ENCODE results near the gene OPRM1. TPM values are rescaled to one million over a fixed set of nuclear protein-coding genes. Genes with fewer than 3 reads are reported as not detected.

Gene OPRM1
- total and polyA plus RNA-seq, 2 of the 8 experiments (the other 6 are each of a cell fraction or from before 2014, with no cell fraction given), result not detected

- Histone ChIP-seq H2AK5ac (ENCODE audit: low read depth, low read length) (no peak overlapping the region), H2BK20ac (ENCODE audit: low read length) (no peak overlapping the region), H4K5ac (ENCODE audit: insufficient read length, low read depth, low read length) (no peak overlapping the region), H3K14ac (ENCODE audit: insufficient read length) (no peak overlapping the region), H3K23me2 (ENCODE audit: low read depth, low read length) (no peaks in the 10 kb centered on the region), H3K56ac (replicated peaks; ENCODE audit: insufficient read length, low read depth, low read length) (no peak overlapping the region), H3K23ac (ENCODE audit: insufficient read length) (no peak overlapping the region), H4K8ac (ENCODE audit: extremely low read depth, insufficient read depth, low read length) (no peak overlapping the region), H3K27ac (ENCODE audit: low read depth, low read length) (no peak overlapping the region), H3K79me2 (ENCODE audit: control insufficient read depth in 1 of 2, insufficient read depth in 2 of 2, low read length in 2 of 2) (no peaks in the 10 kb centered on the region), H3K4me2 (ENCODE audit: insufficient read depth in 1 of 2, low read depth in 2 of 2, low read length in 2 of 2) (no peak overlapping the region), H3K4me1 (replicated peaks in 1 of 4; ENCODE audit: control insufficient read depth in 3 of 4, insufficient read depth in 4 of 4, low read length in 3 of 4) (peaks cover 0 to 4% (median under 1%) of the 10 kb centered on the region in 4 experiments; a peak in 2 of 7 replicates), H3K79me1 (ENCODE audit: low read depth, low read length) (no peaks in the 10 kb centered on the region), H2BK12ac (ENCODE audit: low read depth, low read length) (no peak overlapping the region), H2AFZ (ENCODE audit: low read length) (no peak overlapping the region), H3K9ac (replicated peaks in 1 of 4; ENCODE audit: extremely low read depth in 1 of 4, low read depth in 3 of 4, low read length in 3 of 4) (no peak overlapping the region), H2BK5ac (ENCODE audit: low read depth, low read length) (no peak overlapping the region), H3K18ac (ENCODE audit: extremely low read depth, low read length) (no peak overlapping the region), H2BK15ac (ENCODE audit: low read length) (no peak overlapping the region), H4K91ac (replicated peaks; ENCODE audit: insufficient read length, low read length) (no peak overlapping the region), H2BK120ac (replicated peaks; ENCODE audit: low read depth, low read length) (no peak overlapping the region), H3K4ac (replicated peaks; ENCODE audit: insufficient read length, low read depth, low read length) (no peak overlapping the region), H3K36me3 (ENCODE audit: control insufficient read depth in 2 of 4, insufficient read depth in 4 of 4, low read length in 3 of 4) (no peaks in the 10 kb centered on the region), H3K9me3 (ENCODE audit: insufficient read depth in 2 of 2, low read depth in 1 of 2, low read length in 1 of 2) (no peaks in the 10 kb centered on the region), H4K20me1 (replicated peaks in 1 of 2; ENCODE audit: control insufficient read depth in 1 of 2, insufficient read depth in 2 of 2, low read length in 2 of 2) (no peaks in the 10 kb centered on the region), H3K4me3 (ENCODE audit: extremely low read depth in 1 of 4, insufficient read depth in 2 of 4, low read depth in 3 of 4, low read length in 4 of 4) (no peak overlapping the region), H3K27me3 (replicated peaks in 1 of 4; ENCODE audit: control insufficient read depth in 3 of 4, extremely low read depth in 1 of 4, insufficient read depth in 3 of 4, low read length in 3 of 4) (no peaks in the 10 kb centered on the region)
- ChIA-PET CTCF (ENCODE audit: partially characterized antibody) (interaction anchor here (1.0 to 1.5 kb wide), 2 partner anchors 18 to 54 kb away, joined by 3 read pairs; no protein-coding TSS in a partner anchor), POLR2A (ENCODE audit: partially characterized antibody) (no interaction called here)
- DNase-seq (ENCODE audit: low read depth in 1 of 2, low spot score in 2 of 2) (no peak), FAIRE-seq (no peak)
- WGBS, 2 experiments (ENCODE audit: extremely low coverage in 1 of 2, insufficient coverage in 1 of 2, insufficient read length in 1 of 2, insufficient replicate concordance in 2 of 2, low coverage in 1 of 2, low lambda C conversion rate in 2 of 2, missing lambda C conversion rate in 1 of 2), result 93% methylated on average over 4 of the region's 4 CpGs; no CpG with 5 or more reads in 1 of the 2 experiments
- TF ChIP-seq SUZ12 (IDR thresholded peaks at IDR 0.05; ENCODE audit: low read length) (no peak), BCL11A (IDR thresholded peaks at IDR 0.05; ENCODE audit: low read depth in 2 of 2, low read length in 2 of 2) (no peak), EGR1 (IDR thresholded peaks at IDR 0.05; ENCODE audit: borderline replicate concordance, low read depth, low read length) (no peak), CREB1 (IDR thresholded peaks at IDR 0.05) (no peak), SP4 (IDR thresholded peaks at IDR 0.05; ENCODE audit: low read length) (no peak), RFX5 (IDR thresholded peaks at IDR 0.05; ENCODE audit: borderline replicate concordance, low read depth, low read length) (no peak), TBP (IDR thresholded peaks at IDR 0.05; ENCODE audit: low read depth, low read length) (no peak), PHF8 (conservative IDR thresholded peaks at IDR 0.05; ENCODE audit: low read depth, low read length) (no peak), TEAD4 (IDR thresholded peaks at IDR 0.05; ENCODE audit: low read depth, low read length) (no peak)
Observed at GRCh38 chr6:154058963-154059680, 20.1 kb downstream of the OPRM1 start.

All from H1 (cell line).